ENCODE results near the gene CNGA1. TPM values are rescaled to one million over a fixed set of nuclear protein-coding genes. Genes with fewer than 3 reads are reported as not detected.
A peak's percentile ranks its signal among the peaks of the same experiment; 100 is the strongest.

Gene CNGA1
- total RNA-seq, 5 donors from 2014 or later (not counting 1 experiment from before 2014, with no cell fraction given) = 0.54 TPM; not detected in 4

DNA sequence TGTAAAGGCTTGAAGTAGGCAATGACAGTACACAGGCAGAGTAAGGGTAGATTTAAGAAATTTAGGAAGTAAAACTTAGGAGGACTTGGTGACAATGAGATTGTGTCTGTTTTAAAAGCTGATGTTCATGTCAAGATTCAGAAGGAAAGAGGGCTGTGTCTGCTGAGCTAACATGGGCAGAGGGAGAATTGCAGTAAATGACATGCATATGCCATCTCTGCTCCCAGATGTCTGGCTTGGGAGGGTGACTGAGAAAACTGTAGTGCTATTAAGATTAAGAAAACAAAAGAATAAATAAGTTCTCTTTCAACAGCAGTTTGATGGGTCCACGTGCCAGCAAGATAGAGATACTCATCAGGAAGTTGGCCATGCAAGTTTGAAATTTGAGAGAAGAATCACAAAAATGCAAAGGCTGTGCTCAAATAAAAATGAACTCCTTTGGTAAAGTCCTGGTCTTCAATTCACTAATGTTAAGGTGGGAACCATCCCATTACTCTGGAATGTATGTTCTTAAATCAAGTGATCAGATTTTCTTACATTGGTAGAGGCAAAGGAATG is 109.3 kb downstream of the CNGA1 start:
- Histone ChIP-seq H3K27me3 (replicated peaks in 1 of 2; ENCODE audit: control insufficient read depth in 2 of 2, extremely low read depth in 1 of 2, insufficient read depth in 2 of 2, low read length in 1 of 2) (no peaks in the 10 kb centered on the region), H3K4me1 (ENCODE audit: control insufficient read depth in 1 of 2, extremely low read depth in 1 of 2, insufficient read depth in 2 of 2, low read length in 2 of 2) (no peaks in the 10 kb centered on the region), H3K36me3 (ENCODE audit: control insufficient read depth in 2 of 2, extremely low read depth in 1 of 2, insufficient read depth in 1 of 2, low read length in 1 of 2) (peaks cover 0 to 24% of the 10 kb centered on the region in 2 donors), H3K27ac (ENCODE audit: low read length) (no peak overlapping the region), H3K4me3 (ENCODE audit: control insufficient read depth in 1 of 2, extremely low read depth in 1 of 2, low read length in 1 of 2) (no peak overlapping the region), H3K9me3 (no peaks in the 10 kb centered on the region)
- ChIA-PET POLR2A (no interaction called here), CTCF (no interaction called here)
- WGBS (ENCODE audit: insufficient coverage) = 0% methylated on average over 1 of the region's 1 CpG
- Mint-ChIP-seq H3K4me3 (no peak overlapping the region), H3K9me3 (no peaks in the 10 kb centered on the region), H3K4me1 (peaks cover 24 to 33% (median 26%) of the 10 kb centered on the region in 3 donors), H3K36me3 (peaks cover 46% of the 10 kb centered on the region), H3K27ac (no peak overlapping the region), H3K27me3 (no peaks in the 10 kb centered on the region)
- DNase-seq (no peak), ATAC-seq (replicated peaks in 1 of 4) (no peak)

- Histone ChIP-seq H3K27ac (ENCODE audit: low read length) (no peak overlapping the region), H3K4me1 (ENCODE audit: control insufficient read depth in 1 of 2, extremely low read depth in 1 of 2, insufficient read depth in 2 of 2, low read length in 2 of 2) (no peaks in the 10 kb centered on the region), H3K4me3 (ENCODE audit: control insufficient read depth in 1 of 2, extremely low read depth in 1 of 2, low read length in 1 of 2) (no peak overlapping the region), H3K36me3 (ENCODE audit: control insufficient read depth in 2 of 2, extremely low read depth in 1 of 2, insufficient read depth in 1 of 2, low read length in 1 of 2) (peaks cover 0 to 48% of the 10 kb centered on the region in 2 donors), H3K27me3 (replicated peaks in 1 of 2; ENCODE audit: control insufficient read depth in 2 of 2, extremely low read depth in 1 of 2, insufficient read depth in 2 of 2, low read length in 1 of 2) (no peaks in the 10 kb centered on the region), H3K9me3 (no peaks in the 10 kb centered on the region)
- no peaks in the 10 kb centered on the region for H3K9me3 Mint-ChIP-seq
- no peaks in the 10 kb centered on the region for H3K27me3 Mint-ChIP-seq
- peaks cover 45% of the 10 kb centered on the region for H3K36me3 Mint-ChIP-seq
- no peak overlapping the region for H3K27ac Mint-ChIP-seq
- no peaks in the 10 kb centered on the region for H3K4me1 Mint-ChIP-seq
- WGBS (ENCODE audit: insufficient coverage) = no CpG with 5 or more reads among the region's 1 CpG
- no peak overlapping the region for H3K4me3 Mint-ChIP-seq
- ChIA-PET CTCF (no interaction called here), POLR2A (no interaction called here)
- DNase-seq (no peak), ATAC-seq (replicated peaks in 1 of 4) (no peak)
These were observed 116.8 kb downstream of the CNGA1 start for GRCh38 chr4:47899639-47900038.

DNA sequence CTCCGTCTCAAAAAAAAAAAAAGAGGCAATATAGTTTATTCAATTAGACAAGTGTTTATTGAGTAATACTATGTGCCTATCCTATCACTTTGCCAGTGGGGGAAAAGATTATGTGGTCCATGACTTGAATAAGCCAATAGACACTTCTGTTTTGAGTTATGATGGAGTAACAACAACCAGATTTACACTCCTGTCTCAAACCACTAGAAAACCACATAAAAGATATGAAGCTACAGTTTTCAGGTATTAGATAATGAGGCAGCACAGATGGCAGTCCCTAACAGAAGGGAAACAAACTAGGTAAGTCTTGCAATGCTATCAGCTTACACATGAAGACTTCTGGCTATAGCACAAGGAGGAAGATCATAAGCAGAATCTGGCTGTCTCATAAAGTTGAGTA is 124.6 kb downstream of the CNGA1 start:
- CTCF ChIA-PET = interaction anchor here in 1 of 2 donors (0.6 kb wide), 1 partner anchor 126 kb away, joined by 3 read pairs; no protein-coding TSS in a partner anchor
- Histone ChIP-seq H3K4me3 (ENCODE audit: control insufficient read depth in 1 of 2, extremely low read depth in 1 of 2, low read length in 1 of 2) (no peak overlapping the region), H3K27ac (ENCODE audit: low read length) (no peak overlapping the region), H3K27me3 (replicated peaks in 1 of 2; ENCODE audit: control insufficient read depth in 2 of 2, extremely low read depth in 1 of 2, insufficient read depth in 2 of 2, low read length in 1 of 2) (no peaks in the 10 kb centered on the region), H3K9me3 (no peaks in the 10 kb centered on the region), H3K4me1 (ENCODE audit: control insufficient read depth in 1 of 2, extremely low read depth in 1 of 2, insufficient read depth in 2 of 2, low read length in 2 of 2) (peaks cover 0 to 5% of the 10 kb centered on the region in 2 experiments), H3K36me3 (ENCODE audit: control insufficient read depth in 2 of 2, extremely low read depth in 1 of 2, insufficient read depth in 1 of 2, low read length in 1 of 2) (peaks cover 0 to 45% of the 10 kb centered on the region in 2 donors)
- ATAC-seq (replicated peaks in 1 of 4) (peak in 3 of 4 experiments; percentile 32 to 49 (median 36)), DNase-seq (no peak)
- POLR2A ChIA-PET = interaction anchor here in 1 of 2 donors (0.6 kb wide), 1 partner anchor 206 kb away, joined by 3 read pairs; no protein-coding TSS in a partner anchor
- H3K4me3 Mint-ChIP-seq = no peak overlapping the region
- no peaks in the 10 kb centered on the region for H3K9me3 Mint-ChIP-seq
- no CpG with 5 or more reads among the region's 1 CpG for WGBS (ENCODE audit: insufficient coverage)
- H3K27me3 Mint-ChIP-seq = no peaks in the 10 kb centered on the region
- peaks cover 11 to 18% (median 13%) of the 10 kb centered on the region in 3 donors for H3K4me1 Mint-ChIP-seq
- H3K36me3 Mint-ChIP-seq = peaks cover 60% of the 10 kb centered on the region
- peak overlapping the region in 1 of 2 donors; percentile 18 for H3K27ac Mint-ChIP-seq

Other genes with a start within 250 kb of the CNGA1 start
- under 1 TPM in 4 of 5 donors, not detected in 1; 0.44 to 0.86 (median 0.55) TPM for gene CORIN, start 178.6 kb downstream of the CNGA1 start, total RNA-seq
- 10 to 100 TPM; 11.6 to 17.9 (median 16.1) TPM for gene NFXL1, start 102.1 kb downstream of the CNGA1 start, total RNA-seq
- 1 to 10 TPM in 2 of 5 donors, under 1 TPM in 3; 0.77 to 2.9 (median 0.80) TPM for gene NIPAL1, start 91 bp upstream of the CNGA1 start, total RNA-seq
- 100 to 1,000 TPM in 1 of 5 donors, 10 to 100 TPM in 4; 55.3 to 161 (median 77.9) TPM for gene TXK, start 117.6 kb upstream of the CNGA1 start, total RNA-seq